Endothelial cell of umbilical vein (primary cell): ENCODE results near the gene GTF3C1. TPM values are rescaled to one million over a fixed set of nuclear protein-coding genes. Genes with fewer than 3 reads are reported as not detected.

ENCODE experiments used
- BruUV-seq: library from RNA; stranded (reverse); fragments of 400-500 nt; replicated peaks from 2 replicates; lab custom pipeline; 2021; lab: Mats Ljungman, UMichigan
- CTCF ChIA-PET: fragments of 300-600, 350-600 bp; sonication (Branson Sonifier 250); formaldehyde crosslinking; loops from one replicate; lab custom pipeline; 2021; ENCODE audit warnings: antibody characterized with exemption, inconsistent platforms; lab: Charles Lee
- POLR2A ChIA-PET: fragments of 300-600, 350-600 bp; sonication (Branson Sonifier 250); formaldehyde crosslinking; loops from one replicate; lab custom pipeline; 2021; ENCODE audit warnings: antibody characterized with exemption, inconsistent platforms; lab: Charles Lee
- DNase-seq: peaks from one replicate; pipeline ENCODE4 v3.0.0-alpha.2; 2011; ENCODE audit warnings: low read depth, low spot score
- FAIRE-seq: peaks from 2 replicates; lab custom pipeline; 2011; peaks lifted over from hg19 to GRCh38; lab: Jason Lieb, UNC
- H2AFZ ChIP-seq: 2 replicates; pipeline ENCODE4 v1.6.0; 2012; ENCODE audit warnings: low read depth, low read length, control low read depth, inconsistent platforms
- H3K27ac ChIP-seq: 2 replicates; pipeline ENCODE4 v1.5.1; 2011; ENCODE audit warnings: low read depth, mild to moderate bottlenecking, control low read depth, low read length, moderate library complexity; ENCODE audit not compliant: insufficient read depth
- H3K27me3 ChIP-seq, 2 experiments: 2 replicates each; pipeline versions ENCODE4 v1.6.0 to v1.6.1; 2011; ENCODE audit warnings: low read length in 2 of 2, mixed read lengths in 1 of 2; ENCODE audit not compliant: control insufficient read depth in 2 of 2, insufficient read depth in 2 of 2
- H3K36me3 ChIP-seq, 2 experiments: 2 replicates in 1 of 2; 3 replicates in 1 of 2; pipeline ENCODE4 v1.5.1; 2011; ENCODE audit warnings: low read length in 2 of 2, mild to moderate bottlenecking in 1 of 2, moderate library complexity in 1 of 2; ENCODE audit not compliant: control insufficient read depth in 2 of 2, insufficient read depth in 2 of 2; ENCODE audit errors: extremely low read depth in 1 of 2
- H3K4me1 ChIP-seq: 3 replicates; pipeline ENCODE4 v1.5.1; 2011; ENCODE audit warnings: mild to moderate bottlenecking, low read length; ENCODE audit not compliant: control insufficient read depth, insufficient read depth; ENCODE audit errors: extremely low read depth
- H3K4me2 ChIP-seq: 2 replicates; pipeline ENCODE4 v1.6.1; 2011; ENCODE audit warnings: low read length, control low read depth, mixed read lengths; ENCODE audit not compliant: insufficient read depth
- H3K4me3 ChIP-seq, 3 experiments: fragments of 200-600 bp in 1 of 3; sonication (generic), shearing (Covaris generic) in 1 of 3; replicated peaks in 1 of 3; 2 replicates each; pipeline ENCODE4 v1.5.1; 2011 to 2016; ENCODE audit warnings: control low read depth in 3 of 3, low read length in 3 of 3, mild to moderate bottlenecking in 2 of 3, inconsistent platforms in 1 of 3, low read depth in 1 of 3, moderate library complexity in 1 of 3; ENCODE audit not compliant: insufficient read depth in 1 of 3
- H3K79me2 ChIP-seq: 2 replicates; pipeline ENCODE4 v1.6.0; 2012; ENCODE audit warnings: low read length, inconsistent platforms; ENCODE audit not compliant: control insufficient read depth, insufficient read depth
- H3K9ac ChIP-seq: replicated peaks from 2 replicates; pipeline ENCODE3; 2011; ENCODE audit warnings: low read length, control low read depth; ENCODE audit not compliant: insufficient read depth; ENCODE audit errors: extremely low read depth
- H3K9me1 ChIP-seq: replicated peaks from 3 replicates; pipeline ENCODE4 v1.6.0; 2011; ENCODE audit warnings: mild to moderate bottlenecking, low read length; ENCODE audit not compliant: control insufficient read depth, insufficient read depth; ENCODE audit errors: extremely low read depth
- H3K9me3 ChIP-seq: replicated peaks from 2 replicates; pipeline ENCODE4 v1.5.1; 2012; ENCODE audit warnings: low read length, inconsistent platforms; ENCODE audit not compliant: control insufficient read depth, insufficient read depth
- H4K20me1 ChIP-seq: replicated peaks from 2 replicates; pipeline ENCODE3; 2011; ENCODE audit warnings: mild to moderate bottlenecking, low read length; ENCODE audit not compliant: control insufficient read depth, insufficient read depth; ENCODE audit errors: extremely low read depth
- CTCF ChIP-seq, 2 donors: IDR thresholded peaks; 1 replicate in 1 of 2; 2 replicates in 1 of 2; pipeline ENCODE4 v1.5.1; 2011; ENCODE audit warnings: low read length in 2 of 2, mild to moderate bottlenecking in 2 of 2, moderate library complexity in 2 of 2, control low read depth in 1 of 2, inconsistent platforms in 1 of 2, low read depth in 1 of 2; ENCODE audit not compliant: insufficient read depth in 1 of 2; ENCODE audit errors: extremely low read depth in 1 of 2
- EZH2 ChIP-seq: IDR thresholded peaks from 2 replicates; pipeline ENCODE4 v1.6.1; 2012; ENCODE audit warnings: borderline replicate concordance, low read depth, mild to moderate bottlenecking, moderate library complexity, low read length, inconsistent platforms; ENCODE audit not compliant: severe bottlenecking
- FOS ChIP-seq: IDR thresholded peaks from 2 replicates; pipeline ENCODE4 v1.6.1; 2011; ENCODE audit warnings: mild to moderate bottlenecking, low read length, moderate library complexity, borderline replicate concordance; ENCODE audit not compliant: insufficient read depth
- GATA2 ChIP-seq: IDR thresholded peaks from 2 replicates; pipeline ENCODE4 v1.7.0; 2011; ENCODE audit warnings: low read depth, mild to moderate bottlenecking, moderate library complexity, mixed read lengths, low read length; ENCODE audit not compliant: insufficient read length, insufficient read depth
- JUN ChIP-seq: IDR thresholded peaks from 2 replicates; pipeline ENCODE4 v1.6.1; 2011; ENCODE audit warnings: borderline replicate concordance, low read depth; ENCODE audit not compliant: insufficient read length, insufficient read depth
- MAX ChIP-seq: IDR thresholded peaks from 2 replicates; pipeline ENCODE4 v1.6.1; 2011; ENCODE audit not compliant: insufficient read depth, insufficient read length
- MYC ChIP-seq: IDR thresholded peaks from one replicate; pipeline ENCODE4 v1.6.1; 2011; ENCODE audit warnings: mild to moderate bottlenecking, low read depth, low read length
- POLR2A ChIP-seq: IDR thresholded peaks from 2 replicates; pipeline ENCODE4 v1.6.1; 2012; ENCODE audit warnings: low read depth, mild to moderate bottlenecking, control low read depth, low read length
- POLR2AphosphoS5 ChIP-seq: IDR thresholded peaks from 2 replicates; pipeline ENCODE4 v1.6.1; 2012; ENCODE audit warnings: low read depth, mild to moderate bottlenecking, control low read depth, low read length, moderate library complexity; ENCODE audit not compliant: insufficient read depth
- dilution Hi-C: fragments of 300-500 bp; cut with MboI; formaldehyde crosslinking; loops from one replicate; pipeline ENCODE4 v1.15.0; 2019; ENCODE audit warnings: low sequenced_read_pairs; ENCODE audit not compliant: extremely low pct_ligation_motif_present
- intact Hi-C: fragments of 100-400 bp; cut with micrococcal nuclease; formaldehyde crosslinking; loops from one replicate; pipeline ENCODE4 v1.10.0; 2022
- polyA plus RNA-seq, 4 experiments: library from polyadenylated mRNA; depleted of rRNA in 3 of 4; stranded (reverse) in 3 of 4; unstranded in 1 of 4; fragments of >200 nt; gene quantifications; 2 replicates each; pipeline versions ENCODE4 v1.2.1 to v1.2.3, GENCODE V29; 2011 to 2012; ENCODE audit warnings: missing spikeins in 1 of 4
- total RNA-seq: library from RNA; stranded (reverse); gene quantifications from 2 replicates; pipeline ENCODE4 v1.2.3, GENCODE V29; 2021

The GTF3C1 gene
- total and polyA plus RNA-seq, 2 donors (not counting 3 experiments of a cell fraction or from before 2014, with no cell fraction given) = 58.1 to 86.1 TPM

DNA sequence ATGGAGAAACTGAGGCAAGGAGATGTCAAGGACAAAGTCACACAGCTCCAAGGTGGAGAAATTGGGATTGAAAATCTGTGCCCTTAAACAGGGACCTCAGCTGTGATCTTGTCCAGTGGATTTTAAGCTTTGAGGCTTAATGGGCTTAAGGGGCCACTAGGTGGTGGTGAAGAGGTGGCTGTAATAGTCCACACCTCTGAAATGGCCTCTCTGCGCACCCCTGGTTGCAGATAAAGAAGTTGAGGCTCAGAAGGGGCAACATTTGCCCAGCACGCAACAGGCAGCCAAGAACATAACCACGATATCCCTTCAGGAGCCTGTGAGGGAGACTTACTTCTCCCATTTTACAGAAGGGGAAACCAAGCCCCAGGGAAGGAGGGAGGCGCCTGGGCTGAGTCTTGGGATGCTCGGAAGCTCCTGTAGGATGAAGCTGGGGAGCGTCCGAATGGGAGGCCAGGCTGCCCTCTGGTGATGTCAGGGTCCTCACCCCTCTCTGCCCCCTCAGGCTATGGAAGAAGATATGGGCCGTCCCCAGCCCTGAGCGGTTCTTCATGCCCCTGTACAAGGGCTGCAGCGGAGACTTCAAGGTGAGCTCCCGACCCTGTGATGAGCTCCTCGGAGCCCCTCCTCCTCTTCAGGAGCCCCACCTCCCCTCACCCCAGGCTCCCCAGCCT lies 104.1 kb downstream of the GTF3C1 start:
- no peak for FAIRE-seq
- Histone ChIP-seq H2AFZ (no peak overlapping the region), H3K36me3 (no peaks in the 10 kb centered on the region), H3K9me3 (no peaks in the 10 kb centered on the region), H3K9me1 (no peaks in the 10 kb centered on the region), H3K4me2 (no peak overlapping the region), H3K27me3 (no peaks in the 10 kb centered on the region), H3K4me3 (no peak overlapping the region), H4K20me1 (no peaks in the 10 kb centered on the region), H3K9ac (no peak overlapping the region), H3K79me2 (no peaks in the 10 kb centered on the region), H3K27ac (no peak overlapping the region), H3K4me1 (peaks cover 12% of the 10 kb centered on the region)
- intact Hi-C loops (no loop called here), dilution Hi-C loops (no loop called here)
- DNase-seq = no peak
- TF ChIP-seq MAX (no peak), MYC (no peak), POLR2A (no peak), POLR2AphosphoS5 (no peak), CTCF (IDR thresholded peaks at IDR 0.05; ENCODE audit: extremely low read depth in 1 of 2, insufficient read depth in 1 of 2, low read depth in 1 of 2, low read length in 2 of 2) (no peak), FOS (no peak), EZH2 (no peak), JUN (no peak), GATA2 (no peak)
- BruUV-seq = no TSS peak
- ChIA-PET POLR2A (interaction anchor here (0.7 kb wide), 1 partner anchor 31 kb away, joined by 3 read pairs; no protein-coding TSS in a partner anchor), CTCF (no interaction called here)
